K562 (cell line): ENCODE measurements around the gene SNX25. TPM values are rescaled to one million over a fixed set of nuclear protein-coding genes. Genes with fewer than 3 reads are reported as not detected.

Experiments
- ATAC-seq: fragments of 200-7000 bp; cut with Tn5 transposase; 3 replicates; pipeline ENCODE4 v1.9.1; 2020; ENCODE audit warnings: moderate library complexity
- BruUV-seq: library from RNA; stranded (reverse); fragments of 400-500 nt; replicated peaks from 2 replicates; lab custom pipeline; 2021; lab: Mats Ljungman, UMichigan
- CTCF ChIA-PET: fragments of 300-600 bp; formaldehyde crosslinking; extraction: SDS; loops from one replicate; lab custom pipeline; 2021; ENCODE audit warnings: low intra/inter-chr PET ratio; lab: Yijun Ruan, JAX
- POLR2A ChIA-PET: fragments of 300-600, 350-650 bp; sonication (Branson Sonifier 250); formaldehyde crosslinking; extraction: SDS; loops from one replicate; lab custom pipeline; 2021; ENCODE audit warnings: antibody characterized with exemption, inconsistent platforms; lab: Yijun Ruan, JAX
- DNase-seq, 4 experiments: peaks; one replicate each; pipeline versions ENCODE4 v3.0.0 to v3.0.0-alpha.2; 2011 to 2018; ENCODE audit warnings: low spot score in 3 of 4, mixed read lengths in 3 of 4; ENCODE audit errors: extremely low read depth in 1 of 4
- FAIRE-seq: peaks from 2 replicates; lab custom pipeline; 2011; peaks lifted over from hg19 to GRCh38; lab: Jason Lieb, UNC
- H2AFZ ChIP-seq: 2 replicates; pipeline ENCODE4 v1.6.0; 2011; ENCODE audit warnings: low read depth, low read length, control low read depth, inconsistent platforms
- H3K27ac ChIP-seq: fragments of 200-600 bp; 3 replicates; pipeline ENCODE4 v1.8.0; 2011; ENCODE audit warnings: low read depth, mild to moderate bottlenecking, control low read depth, inconsistent platforms, low read length, moderate library complexity, mixed read lengths; ENCODE audit errors: extremely low read depth
- H3K27me3 ChIP-seq, 2 experiments: fragments of 300-600 bp in 1 of 2; 2 replicates in 1 of 2; 3 replicates in 1 of 2; pipeline versions ENCODE4 v1.6.0 to v1.8.0; 2011; ENCODE audit warnings: inconsistent platforms in 2 of 2, low read length in 2 of 2, mild to moderate bottlenecking in 1 of 2, mixed read lengths in 1 of 2, moderate library complexity in 1 of 2; ENCODE audit not compliant: control insufficient read depth in 2 of 2, insufficient read depth in 2 of 2
- H3K36me3 ChIP-seq: fragments of 300-600 bp; 3 replicates; pipeline ENCODE4 v1.8.0; 2011; ENCODE audit warnings: mild to moderate bottlenecking, low read length, inconsistent platforms; ENCODE audit not compliant: control insufficient read depth, insufficient read depth
- H3K4me1 ChIP-seq, 2 experiments: fragments of 200-600 bp in 1 of 2; replicated peaks in 1 of 2; 2 replicates in 1 of 2; 3 replicates in 1 of 2; pipeline versions ENCODE4 v1.5.1 to v1.8.0; 2011; ENCODE audit warnings: inconsistent platforms in 2 of 2, low read length in 2 of 2, mild to moderate bottlenecking in 1 of 2, mixed read lengths in 1 of 2, moderate library complexity in 1 of 2; ENCODE audit not compliant: control insufficient read depth in 2 of 2, insufficient read depth in 2 of 2
- H3K4me2 ChIP-seq: 2 replicates; pipeline ENCODE4 v1.6.1; 2011; ENCODE audit warnings: low read length, control low read depth, inconsistent platforms, mixed read lengths; ENCODE audit not compliant: insufficient read depth
- H3K4me3 ChIP-seq: fragments of 200-600 bp; sonication (generic), shearing (Covaris generic); 2 replicates; pipeline ENCODE4 v1.5.1; 2016; ENCODE audit warnings: control low read depth, inconsistent platforms
- H3K79me2 ChIP-seq: fragments of 200-600 bp; 3 replicates; pipeline ENCODE4 v1.8.0; 2011; ENCODE audit warnings: low read length, inconsistent platforms; ENCODE audit not compliant: control insufficient read depth, insufficient read depth
- H3K9ac ChIP-seq, 2 experiments: 2 replicates each; pipeline versions ENCODE4 v1.6.0 to v1.6.1; 2011; ENCODE audit warnings: low read depth in 2 of 2, low read length in 2 of 2, control low read depth in 1 of 2, inconsistent platforms in 1 of 2, mild to moderate bottlenecking in 1 of 2, mixed read lengths in 1 of 2; ENCODE audit not compliant: insufficient read depth in 1 of 2
- H3K9me1 ChIP-seq: one replicate; pipeline ENCODE4 v1.6.0; 2011; ENCODE audit warnings: inconsistent platforms, mild to moderate bottlenecking, low read length, moderate library complexity; ENCODE audit not compliant: control insufficient read depth, insufficient read depth
- H3K9me3 ChIP-seq: replicated peaks from 2 replicates; pipeline ENCODE4 v1.5.1; 2011; ENCODE audit warnings: low read depth, low read length, inconsistent platforms; ENCODE audit not compliant: control insufficient read depth, insufficient read depth
- H4K20me1 ChIP-seq: replicated peaks from 2 replicates; pipeline ENCODE4 v1.6.1; 2011; ENCODE audit warnings: low read length, inconsistent platforms, mixed read lengths; ENCODE audit not compliant: control insufficient read depth, insufficient read depth
- KAT8 ChIP-seq: fragments of 450-650 bp; IDR thresholded peaks from 2 replicates; pipeline ENCODE4 v1.6.1; 2016; ENCODE audit warnings: low read depth, mild to moderate bottlenecking
- MAFF ChIP-seq: IDR thresholded peaks from 2 replicates; pipeline ENCODE4 v1.6.1; 2012; ENCODE audit warnings: low read length, improper control_type of control experiment
- MTA2 ChIP-seq: fragments of 450-650 bp; IDR thresholded peaks from 2 replicates; pipeline ENCODE4 v1.6.1; 2016; ENCODE audit warnings: low read depth
- NFIX ChIP-seq: fragments of 250-450 bp; sonication (Bioruptor Pico); IDR thresholded peaks from 2 replicates; pipeline ENCODE4 v1.4.0; 2020; ENCODE audit warnings: low read depth, mild to moderate bottlenecking, moderate library complexity
- PHB2 ChIP-seq: fragments of 450-650 bp; IDR thresholded peaks from 2 replicates; pipeline ENCODE4 v1.6.1; 2017; ENCODE audit warnings: low read depth
- SREBF2 ChIP-seq: sonication (generic); formaldehyde crosslinking; IDR thresholded peaks from 2 replicates; pipeline ENCODE4 v1.4.0; 2020; ENCODE audit warnings: mild to moderate bottlenecking, missing genetic modification reagents
- STAT5B ChIP-seq: fragments of 250-450 bp; sonication (Bioruptor Pico); IDR thresholded peaks from 2 replicates; pipeline ENCODE4 v1.8.0; 2021; ENCODE audit warnings: mild to moderate bottlenecking, inconsistent platforms
- ZBTB7A ChIP-seq: IDR thresholded peaks from 2 replicates; pipeline ENCODE4 v1.6.1; 2011; ENCODE audit warnings: low read depth, mild to moderate bottlenecking, low read length, moderate library complexity, borderline replicate concordance; ENCODE audit not compliant: control insufficient read depth
- ZNF644 ChIP-seq: fragments of 200-800 bp; sonication (Bioruptor generic); IDR thresholded peaks from 2 replicates; pipeline ENCODE4 v1.6.1; 2016; ENCODE audit warnings: low read depth, missing genetic modification characterization, missing compliant biosample characterization
- WGBS: fragments of 100-300 bp; shearing (Covaris generic); methylation state at CpG from one replicate; pipeline ENCODE4 v1.1.6; 2016; ENCODE audit warnings: low coverage, mixed read lengths; ENCODE audit not compliant: insufficient coverage; ENCODE audit errors: missing lambda C conversion rate; 5-methylcytosine and 5-hydroxymethylcytosine counted together
- in situ Hi-C: fragments of 300-500 bp; cut with MboI; formaldehyde crosslinking; loops from 4 replicates; pipeline ENCODE4 v1.15.0; 2018; ENCODE audit warnings: inconsistent platforms, mixed read lengths
- intact Hi-C: fragments of 100-400 bp; cut with micrococcal nuclease; formaldehyde crosslinking; loops from 2 replicates; pipeline ENCODE4 v1.14.2; 2022
- polyA plus RNA-seq, 8 experiments: library from polyadenylated mRNA; depleted of rRNA in 4 of 8; stranded (reverse) in 5 of 8; unstranded in 3 of 8; fragments of >200 nt; fragmentation: Nextera tagmentation in 2 of 8; fragmentation: Illumina TruSeq in 1 of 8; extraction: Ambion mirVana in 2 of 8; extraction: Trizol in 1 of 8; gene quantifications; 2 replicates each; pipeline versions ENCODE4 v1.2.1 to v1.2.3, GENCODE V29; 2011 to 2014; ENCODE audit warnings: inconsistent platforms in 1 of 8, missing spikeins in 1 of 8
- total RNA-seq, 7 experiments: library from RNA; depleted of rRNA in 6 of 7; stranded (reverse); fragments of >200 nt in 6 of 7; fragmentation: Illumina TruSeq in 2 of 7; extraction: Trizol in 2 of 7; gene quantifications; 2 replicates each; pipeline versions ENCODE4 v1.2.1 to v1.2.3, GENCODE V29; 2011 to 2021; ENCODE audit warnings: low replicate concordance in 1 of 7
- TF ChIP-seq, protein P1 (sequence below): fragments of 250-450 bp; sonication (Bioruptor Pico); IDR thresholded peaks from 2 replicates; pipeline ENCODE4 v1.4.0; 2020; ENCODE audit warnings: mild to moderate bottlenecking
- TF ChIP-seq, protein P2 (sequence below): sonication (generic); formaldehyde crosslinking; IDR thresholded peaks from 2 replicates; pipeline ENCODE4 v1.8.0; 2022; ENCODE audit warnings: missing genetic modification reagents, mild to moderate bottlenecking, borderline replicate concordance

Gene SNX25
- total and polyA plus RNA-seq, 9 of the 15 experiments (the other 6 are each of a cell fraction or from before 2014, with no cell fraction given), result 2.5 to 23.4 (median 13.3) TPM

- intact Hi-C loops (no loop called here), in situ Hi-C loops (no loop called here)
- H3K4me2 ChIP-seq, result no peak overlapping the region
- H4K20me1 ChIP-seq, result no peaks in the 10 kb centered on the region
- no peak overlapping the region for H3K4me3 ChIP-seq
- H3K27me3 ChIP-seq, result no peaks in the 10 kb centered on the region
- FAIRE-seq (no peak), DNase-seq (no peak), ATAC-seq (no peak)
- TF ChIP-seq NFIX, result no peak
- TF ChIP-seq MTA2, result no peak
- no peak for TF ChIP-seq KAT8
- TF ChIP-seq ZBTB7A, result no peak
- no peak for TF ChIP-seq STAT5B (CRISPR knock-in tag)
- no peak for TF ChIP-seq ZNF644
- TF ChIP-seq, protein P1, sequence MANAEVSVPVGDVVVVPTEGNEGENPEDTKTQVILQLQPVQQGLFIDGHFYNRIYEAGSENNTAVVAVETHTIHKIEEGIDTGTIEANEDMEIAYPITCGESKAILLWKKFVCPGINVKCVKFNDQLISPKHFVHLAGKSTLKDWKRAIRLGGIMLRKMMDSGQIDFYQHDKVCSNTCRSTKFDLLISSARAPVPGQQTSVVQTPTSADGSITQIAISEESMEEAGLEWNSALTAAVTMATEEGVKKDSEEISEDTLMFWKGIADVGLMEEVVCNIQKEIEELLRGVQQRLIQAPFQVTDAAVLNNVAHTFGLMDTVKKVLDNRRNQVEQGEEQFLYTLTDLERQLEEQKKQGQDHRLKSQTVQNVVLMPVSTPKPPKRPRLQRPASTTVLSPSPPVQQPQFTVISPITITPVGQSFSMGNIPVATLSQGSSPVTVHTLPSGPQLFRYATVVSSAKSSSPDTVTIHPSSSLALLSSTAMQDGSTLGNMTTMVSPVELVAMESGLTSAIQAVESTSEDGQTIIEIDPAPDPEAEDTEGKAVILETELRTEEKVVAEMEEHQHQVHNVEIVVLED (CRISPR knock-in tag), result no peak
- no peak for TF ChIP-seq SREBF2 (CRISPR knock-in tag)
- TF ChIP-seq PHB2, result no peak
- TF ChIP-seq, protein P2, sequence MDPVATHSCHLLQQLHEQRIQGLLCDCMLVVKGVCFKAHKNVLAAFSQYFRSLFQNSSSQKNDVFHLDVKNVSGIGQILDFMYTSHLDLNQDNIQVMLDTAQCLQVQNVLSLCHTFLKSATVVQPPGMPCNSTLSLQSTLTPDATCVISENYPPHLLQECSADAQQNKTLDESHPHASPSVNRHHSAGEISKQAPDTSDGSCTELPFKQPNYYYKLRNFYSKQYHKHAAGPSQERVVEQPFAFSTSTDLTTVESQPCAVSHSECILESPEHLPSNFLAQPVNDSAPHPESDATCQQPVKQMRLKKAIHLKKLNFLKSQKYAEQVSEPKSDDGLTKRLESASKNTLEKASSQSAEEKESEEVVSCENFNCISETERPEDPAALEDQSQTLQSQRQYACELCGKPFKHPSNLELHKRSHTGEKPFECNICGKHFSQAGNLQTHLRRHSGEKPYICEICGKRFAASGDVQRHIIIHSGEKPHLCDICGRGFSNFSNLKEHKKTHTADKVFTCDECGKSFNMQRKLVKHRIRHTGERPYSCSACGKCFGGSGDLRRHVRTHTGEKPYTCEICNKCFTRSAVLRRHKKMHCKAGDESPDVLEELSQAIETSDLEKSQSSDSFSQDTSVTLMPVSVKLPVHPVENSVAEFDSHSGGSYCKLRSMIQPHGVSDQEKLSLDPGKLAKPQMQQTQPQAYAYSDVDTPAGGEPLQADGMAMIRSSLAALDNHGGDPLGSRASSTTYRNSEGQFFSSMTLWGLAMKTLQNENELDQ, result no peak
- TF ChIP-seq MAFF, result no peak
- H2AFZ ChIP-seq, result no peak overlapping the region
- 85% methylated on average over 2 of the region's 2 CpGs for WGBS
- no TSS peak for BruUV-seq
- H3K27ac ChIP-seq, result no peak overlapping the region
- peaks cover 36% of the 10 kb centered on the region; the same call in 2 of the 3 replicates for H3K36me3 ChIP-seq
- ChIA-PET POLR2A (no interaction called here), CTCF (no interaction called here)
- no peak overlapping the region for H3K9ac ChIP-seq
- H3K4me1 ChIP-seq, result no peaks in the 10 kb centered on the region
- H3K9me3 ChIP-seq, result no peaks in the 10 kb centered on the region
- H3K9me1 ChIP-seq, result no peaks in the 10 kb centered on the region
- H3K79me2 ChIP-seq, result no peaks in the 10 kb centered on the region
These were observed 199.0 kb downstream of the SNX25 start for GRCh38 chr4:185408432-185408831.
